Mucosa of descending colon (tissue), 3 donors: ENCODE results near the gene PPP1R9A. TPM values are rescaled to one million over a fixed set of nuclear protein-coding genes. Genes with fewer than 3 reads are reported as not detected.

ENCODE experiments used
- ATAC-seq: fragments of 200-7000 bp; cut with Tn5 transposase; one replicate; pipeline ENCODE4 v1.9.1; 2020; ENCODE audit warnings: mild to moderate bottlenecking, moderate library complexity
- DNase-seq, 3 donors: peaks; one replicate each; pipeline ENCODE4 v3.0.0-alpha.2; 2020
- H3K36me3 ChIP-seq: fragments of 200-600 bp; one replicate; pipeline ENCODE4 v1.8.0; 2021; ENCODE audit warnings: low read depth, mild to moderate bottlenecking
- H3K4me1 ChIP-seq: fragments of 200-600 bp; one replicate; pipeline ENCODE4 v1.8.0; 2021; ENCODE audit warnings: low read depth, mild to moderate bottlenecking
- H3K4me3 ChIP-seq: fragments of 200-600 bp; one replicate; pipeline ENCODE4 v1.8.0; 2021; ENCODE audit warnings: mild to moderate bottlenecking
- H3K9me3 ChIP-seq: fragments of 200-600 bp; one replicate; pipeline ENCODE4 v1.8.0; 2021; ENCODE audit warnings: mild to moderate bottlenecking
- CTCF ChIP-seq: fragments of 200-600 bp; IDR thresholded peaks from one replicate; pipeline ENCODE4 v1.8.0; 2022; ENCODE audit warnings: antibody characterized with exemption, mild to moderate bottlenecking
- intact Hi-C, 2 donors: fragments of 100-400 bp; cut with DNase I in 1 of 2; cut with micrococcal nuclease in 1 of 2; formaldehyde crosslinking; loops; one replicate each; pipeline versions ENCODE4 v1.11.0 to v1.11.1; 2022; cut with DNase I, micrococcal nuclease
- total RNA-seq, 3 donors: library from RNA; stranded (reverse); fragmentation: NEBNext Ultra II Directional in 2 of 3; extraction: Animal tissue kit (Norgen Biotek cat#: 25700) in 2 of 3; gene quantifications; one replicate each; pipeline versions ENCODE4 v1.2.1 to v1.2.4, GENCODE V29; 2021 to 2023
- donor health status: DM: no; HTN: no; CAD: no; lungs with moderate emphysema.
- donor health status: DM: no; HTN: no; CAD: no.
- donor health status: DM: no; HTN: yes; CAD: no.

The PPP1R9A gene
- total RNA-seq, 3 donors from 2014 or later: 17.8 to 48.9 (median 30.8) TPM

- TF ChIP-seq CTCF: no peak
- Histone ChIP-seq H3K9me3 (no peaks in the 10 kb centered on the region), H3K4me3 (no peak overlapping the region), H3K4me1 (peaks cover 3% of the 10 kb centered on the region), H3K36me3 (no peaks in the 10 kb centered on the region)
- DNase-seq (no peak), ATAC-seq (no peak)
- intact Hi-C loops: no loop called here
Measured at GRCh38 chr7:95251966-95252365, 344.6 kb downstream of the PPP1R9A start.

- intact Hi-C loops: no loop called here
- no peaks in the 10 kb centered on the region for H3K36me3 ChIP-seq
- ATAC-seq: no peak
- H3K4me3 ChIP-seq: no peak overlapping the region
- DNase-seq: no peak
- TF ChIP-seq CTCF: no peak
- H3K4me1 ChIP-seq: no peaks in the 10 kb centered on the region
- no peaks in the 10 kb centered on the region for H3K9me3 ChIP-seq
Measured at GRCh38 chr7:95253986-95254385, 346.6 kb downstream of the PPP1R9A start.

- ATAC-seq (no peak), DNase-seq (no peak)
- no peak for TF ChIP-seq CTCF
- intact Hi-C loops: no loop called here
- Histone ChIP-seq H3K4me3 (no peak overlapping the region), H3K9me3 (no peaks in the 10 kb centered on the region), H3K4me1 (no peaks in the 10 kb centered on the region), H3K36me3 (no peaks in the 10 kb centered on the region)
Measured at GRCh38 chr7:95255691-95256090, 348.3 kb downstream of the PPP1R9A start.

GRCh38 chr7:95261895-95262415, 354.6 kb downstream of the PPP1R9A start:
- no peak for DNase-seq
- no peak for ATAC-seq
- H3K9me3 ChIP-seq: no peaks in the 10 kb centered on the region
- intact Hi-C loops: no loop called here
- H3K36me3 ChIP-seq: no peaks in the 10 kb centered on the region
- TF ChIP-seq CTCF: no peak
- H3K4me3 ChIP-seq: no peak overlapping the region
- H3K4me1 ChIP-seq: no peaks in the 10 kb centered on the region

- Histone ChIP-seq H3K4me1 (no peaks in the 10 kb centered on the region), H3K9me3 (no peaks in the 10 kb centered on the region), H3K4me3 (no peak overlapping the region), H3K36me3 (no peaks in the 10 kb centered on the region)
- no peak for ATAC-seq
- intact Hi-C loops: no loop called here
- TF ChIP-seq CTCF: no peak
- no peak for DNase-seq
Measured at GRCh38 chr7:95262875-95263274, 355.5 kb downstream of the PPP1R9A start.

- H3K4me3 ChIP-seq: no peak overlapping the region
- DNase-seq (no peak), ATAC-seq (no peak)
- no peak for TF ChIP-seq CTCF
- intact Hi-C loops: no loop called here
- H3K9me3 ChIP-seq: no peaks in the 10 kb centered on the region
- H3K4me1 ChIP-seq: no peaks in the 10 kb centered on the region
- no peaks in the 10 kb centered on the region for H3K36me3 ChIP-seq
Measured at GRCh38 chr7:95263785-95264362, 356.5 kb downstream of the PPP1R9A start.
